ENCODE measurements around the gene CLDN5.

DNA sequence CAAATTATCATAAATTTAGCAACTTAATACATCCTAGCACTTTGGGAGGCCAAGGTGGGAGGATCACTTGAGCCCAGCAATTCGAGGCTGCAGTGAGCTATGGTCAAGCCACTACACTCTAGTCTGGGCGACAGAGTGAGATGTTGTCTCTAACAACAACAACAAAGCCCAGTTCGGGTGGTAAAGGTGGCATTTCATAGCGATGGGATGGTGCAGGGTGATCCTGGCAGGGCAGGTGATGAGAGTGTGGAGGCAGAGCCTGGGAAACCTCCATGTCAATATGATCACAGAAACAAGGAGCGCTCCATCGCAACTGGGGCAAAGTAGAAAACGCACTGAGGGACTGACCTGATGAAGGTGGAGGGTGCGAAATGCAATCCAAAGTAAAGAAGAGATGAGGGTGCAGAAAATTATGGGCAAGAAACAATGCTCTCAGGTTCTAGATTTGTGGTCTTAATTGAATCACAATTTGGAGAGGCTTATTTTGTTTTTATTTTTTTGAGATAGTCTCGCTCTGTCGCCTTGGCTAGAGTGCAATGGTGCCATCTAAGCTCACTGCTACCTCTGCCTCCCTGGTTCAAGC, 32.8 kb upstream of the CLDN5 start:
- TF ChIP-seq, protein P1, sequence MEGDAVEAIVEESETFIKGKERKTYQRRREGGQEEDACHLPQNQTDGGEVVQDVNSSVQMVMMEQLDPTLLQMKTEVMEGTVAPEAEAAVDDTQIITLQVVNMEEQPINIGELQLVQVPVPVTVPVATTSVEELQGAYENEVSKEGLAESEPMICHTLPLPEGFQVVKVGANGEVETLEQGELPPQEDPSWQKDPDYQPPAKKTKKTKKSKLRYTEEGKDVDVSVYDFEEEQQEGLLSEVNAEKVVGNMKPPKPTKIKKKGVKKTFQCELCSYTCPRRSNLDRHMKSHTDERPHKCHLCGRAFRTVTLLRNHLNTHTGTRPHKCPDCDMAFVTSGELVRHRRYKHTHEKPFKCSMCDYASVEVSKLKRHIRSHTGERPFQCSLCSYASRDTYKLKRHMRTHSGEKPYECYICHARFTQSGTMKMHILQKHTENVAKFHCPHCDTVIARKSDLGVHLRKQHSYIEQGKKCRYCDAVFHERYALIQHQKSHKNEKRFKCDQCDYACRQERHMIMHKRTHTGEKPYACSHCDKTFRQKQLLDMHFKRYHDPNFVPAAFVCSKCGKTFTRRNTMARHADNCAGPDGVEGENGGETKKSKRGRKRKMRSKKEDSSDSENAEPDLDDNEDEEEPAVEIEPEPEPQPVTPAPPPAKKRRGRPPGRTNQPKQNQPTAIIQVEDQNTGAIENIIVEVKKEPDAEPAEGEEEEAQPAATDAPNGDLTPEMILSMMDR (IDR thresholded peaks at IDR 0.05; ENCODE audit: control extremely low read depth in 1 of 3, insufficient read depth in 1 of 3, low read depth in 1 of 3, low read length in 3 of 3): no peak
- no peak for TF ChIP-seq EZH2 (IDR thresholded peaks at IDR 0.05; ENCODE audit: low read depth, low read length, severe bottlenecking)
- no peak for TF ChIP-seq RAD21 (IDR thresholded peaks at IDR 0.05 in 1 of 2, conservative IDR thresholded peaks at IDR 0.05 in 1 of 2; ENCODE audit: low read depth in 2 of 2, low read length in 2 of 2)
- TF ChIP-seq CHD1 (IDR thresholded peaks at IDR 0.05; ENCODE audit: low read depth, low read length): no peak
- TF ChIP-seq EP300 (IDR thresholded peaks at IDR 0.05; ENCODE audit: borderline replicate concordance in 1 of 2, low read depth in 2 of 2, low read length in 2 of 2): no peak
- no peak for TF ChIP-seq CREB1 (IDR thresholded peaks at IDR 0.05)
- no peak for TF ChIP-seq POLR2A (IDR thresholded peaks at IDR 0.05; ENCODE audit: control extremely low read depth in 1 of 2, low read depth in 2 of 2, low read length in 2 of 2)

Measured in H1 (cell line).